Chondrocyte (in vitro differentiated cells): ENCODE data around the gene MAGEA11. TPM values are rescaled to one million over a fixed set of nuclear protein-coding genes. Genes with fewer than 3 reads are reported as not detected.

ENCODE experiments used
- DNase-seq: peaks from one replicate; pipeline ENCODE4 v3.0.0; 2021; ENCODE audit warnings: mixed read lengths, low spot score
- H3K27ac Mint-ChIP-seq: one replicate; pipeline ENCODE4 v1.8.0; 2021; ENCODE audit warnings: mild to moderate bottlenecking, moderate library complexity, mixed read lengths; ENCODE audit not compliant: unreplicated experiment
- H3K27me3 Mint-ChIP-seq: 2 replicates; pipeline ENCODE4 v1.8.0; 2021; ENCODE audit warnings: low read depth, mixed read lengths
- H3K36me3 Mint-ChIP-seq: 2 replicates; pipeline ENCODE4 v1.8.0; 2021; ENCODE audit warnings: low read depth, mixed read lengths
- H3K4me1 Mint-ChIP-seq: 2 replicates; pipeline ENCODE4 v1.8.0; 2021; ENCODE audit warnings: low read depth, mild to moderate bottlenecking, mixed read lengths
- H3K4me3 Mint-ChIP-seq: one replicate; pipeline ENCODE4 v1.8.0; 2021; ENCODE audit warnings: mild to moderate bottlenecking, moderate library complexity, mixed read lengths; ENCODE audit not compliant: unreplicated experiment
- H3K9me3 Mint-ChIP-seq: 2 replicates; pipeline ENCODE4 v1.8.0; 2021; ENCODE audit warnings: low read depth, mixed read lengths
- total RNA-seq: library from RNA; stranded (reverse); gene quantifications from 3 replicates; pipeline ENCODE4 v1.2.1, GENCODE V29; 2021
- TF ChIP-seq, protein P1 (sequence below): fragments of 200-600 bp; sonication (generic); IDR thresholded peaks from 2 replicates; pipeline ENCODE4 v1.5.0; 2021; ENCODE audit warnings: antibody characterized with exemption, mild to moderate bottlenecking, moderate library complexity

MAGEA11 gene
- total RNA-seq, 1 donor from 2014 or later, result not detected

- H3K4me1 Mint-ChIP-seq, result no peaks in the 10 kb centered on the region
Measured at GRCh38 chrX:149699761-149700160, 12.1 kb upstream of the MAGEA11 start.

DNA sequence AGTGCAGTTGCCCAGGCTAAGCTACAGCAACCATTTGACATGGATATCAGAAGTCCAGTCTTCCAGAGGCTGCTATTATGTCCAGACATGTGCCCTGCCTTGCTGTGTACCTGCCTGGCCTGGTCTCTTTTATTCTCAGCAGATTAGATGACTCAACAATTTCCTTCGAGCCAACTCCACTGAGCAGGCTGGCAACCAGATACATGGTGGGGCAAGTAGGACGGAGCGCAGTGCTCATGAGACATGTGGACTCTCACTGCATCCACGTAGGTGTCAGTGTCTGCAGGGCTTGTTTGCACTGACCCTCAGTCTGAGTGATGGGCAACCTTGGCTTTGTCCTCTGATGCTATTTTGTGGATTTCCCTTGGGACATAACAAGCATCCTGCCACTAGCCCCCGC lies 7.2 kb upstream of the MAGEA11 start:
- DNase-seq, result no peak
- no peaks in the 10 kb centered on the region for H3K27me3 Mint-ChIP-seq
- peaks cover 9% of the 10 kb centered on the region for H3K9me3 Mint-ChIP-seq
- no peak overlapping the region for H3K27ac Mint-ChIP-seq
- H3K4me1 Mint-ChIP-seq, result no peaks in the 10 kb centered on the region
- H3K36me3 Mint-ChIP-seq, result no peaks in the 10 kb centered on the region
- H3K4me3 Mint-ChIP-seq, result no peak overlapping the region
- TF ChIP-seq, protein P1, sequence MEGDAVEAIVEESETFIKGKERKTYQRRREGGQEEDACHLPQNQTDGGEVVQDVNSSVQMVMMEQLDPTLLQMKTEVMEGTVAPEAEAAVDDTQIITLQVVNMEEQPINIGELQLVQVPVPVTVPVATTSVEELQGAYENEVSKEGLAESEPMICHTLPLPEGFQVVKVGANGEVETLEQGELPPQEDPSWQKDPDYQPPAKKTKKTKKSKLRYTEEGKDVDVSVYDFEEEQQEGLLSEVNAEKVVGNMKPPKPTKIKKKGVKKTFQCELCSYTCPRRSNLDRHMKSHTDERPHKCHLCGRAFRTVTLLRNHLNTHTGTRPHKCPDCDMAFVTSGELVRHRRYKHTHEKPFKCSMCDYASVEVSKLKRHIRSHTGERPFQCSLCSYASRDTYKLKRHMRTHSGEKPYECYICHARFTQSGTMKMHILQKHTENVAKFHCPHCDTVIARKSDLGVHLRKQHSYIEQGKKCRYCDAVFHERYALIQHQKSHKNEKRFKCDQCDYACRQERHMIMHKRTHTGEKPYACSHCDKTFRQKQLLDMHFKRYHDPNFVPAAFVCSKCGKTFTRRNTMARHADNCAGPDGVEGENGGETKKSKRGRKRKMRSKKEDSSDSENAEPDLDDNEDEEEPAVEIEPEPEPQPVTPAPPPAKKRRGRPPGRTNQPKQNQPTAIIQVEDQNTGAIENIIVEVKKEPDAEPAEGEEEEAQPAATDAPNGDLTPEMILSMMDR, result no peak

More at GRCh38 chrX:149699761-149700160, 12.1 kb upstream of the MAGEA11 start:
- Mint-ChIP-seq H3K27me3 (no peaks in the 10 kb centered on the region), H3K4me3 (no peak overlapping the region), H3K27ac (no peak overlapping the region), H3K36me3 (no peaks in the 10 kb centered on the region), H3K9me3 (peaks cover 19% of the 10 kb centered on the region)
- DNase-seq, result no peak
- TF ChIP-seq, protein P1, result no peak

GRCh38 chrX:149707147-149707901 lies 4.5 kb upstream of the MAGEA11 start:
- no peak overlapping the region for H3K27ac Mint-ChIP-seq
- H3K27me3 Mint-ChIP-seq, result no peaks in the 10 kb centered on the region
- no peaks in the 10 kb centered on the region for H3K36me3 Mint-ChIP-seq
- H3K9me3 Mint-ChIP-seq, result peaks cover 5% of the 10 kb centered on the region
- H3K4me3 Mint-ChIP-seq, result no peak overlapping the region
- DNase-seq, result no peak
- H3K4me1 Mint-ChIP-seq, result no peaks in the 10 kb centered on the region
- TF ChIP-seq, protein P1, result no peak

DNA sequence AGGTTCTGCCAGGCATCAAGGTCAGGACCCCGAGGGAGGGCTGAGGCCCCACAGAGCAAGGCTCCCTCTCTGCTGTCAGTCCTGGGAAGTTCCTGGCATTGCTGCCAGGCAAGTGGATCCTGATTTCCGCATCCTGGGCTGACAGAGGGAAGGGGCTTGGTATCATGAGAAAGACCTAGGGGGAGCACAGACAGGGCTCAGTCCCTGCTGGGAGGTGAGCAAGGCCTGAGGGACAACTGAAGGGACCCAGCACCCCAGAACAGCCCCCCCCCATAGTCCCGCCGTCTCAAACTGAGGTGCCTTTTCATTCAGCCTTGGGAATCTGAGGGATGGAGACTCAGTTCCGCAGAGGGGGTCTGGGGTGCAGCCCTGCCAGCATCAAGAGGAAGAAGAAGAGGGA lies 971 bp downstream of the MAGEA11 start:
- no peak for DNase-seq
- Mint-ChIP-seq H3K4me3 (no peak overlapping the region), H3K27ac (no peak overlapping the region), H3K36me3 (no peaks in the 10 kb centered on the region), H3K4me1 (no peaks in the 10 kb centered on the region), H3K27me3 (no peaks in the 10 kb centered on the region), H3K9me3 (peaks cover 6% of the 10 kb centered on the region)
- TF ChIP-seq, protein P1, result no peak

DNA sequence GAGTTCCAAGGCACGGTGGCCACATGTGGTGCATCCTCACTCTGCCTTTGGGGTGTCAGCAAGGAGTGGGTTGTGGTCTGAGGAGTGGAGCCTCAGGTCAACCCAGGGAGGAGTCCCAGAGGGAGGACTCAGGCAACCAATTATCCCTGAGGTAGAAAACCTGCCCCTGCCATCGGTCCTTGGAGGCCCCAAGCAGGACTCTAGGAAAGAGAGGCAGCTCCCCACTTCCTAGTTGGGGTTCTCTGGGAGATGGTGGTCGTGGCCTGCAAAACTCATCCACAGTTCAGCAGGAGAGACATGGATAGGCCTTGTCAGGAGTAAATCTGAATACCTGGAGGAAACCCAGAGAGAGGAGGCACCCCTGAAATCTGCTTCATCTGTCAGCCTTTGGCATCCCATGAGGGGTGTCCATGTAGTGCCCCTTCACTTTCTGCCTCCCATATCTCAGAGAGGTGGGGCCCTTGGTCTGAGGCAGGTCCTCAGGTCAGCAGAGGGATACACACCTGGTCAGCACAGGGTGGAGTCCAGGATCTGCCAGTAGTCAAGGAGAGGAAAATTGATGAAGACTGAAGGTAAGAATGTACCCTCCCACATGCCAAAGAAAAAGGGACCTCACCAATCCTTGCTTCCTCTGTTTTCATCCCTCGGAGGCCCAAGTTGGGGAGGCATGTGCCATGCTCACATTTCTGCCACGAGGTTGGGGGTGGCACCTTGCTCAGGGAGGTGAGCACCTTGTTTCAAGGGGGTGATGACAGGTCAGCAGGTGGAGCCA lies 1.6 kb downstream of the MAGEA11 start:
- Mint-ChIP-seq H3K36me3 (no peaks in the 10 kb centered on the region), H3K27ac (no peak overlapping the region), H3K4me3 (no peak overlapping the region), H3K27me3 (no peaks in the 10 kb centered on the region), H3K4me1 (no peaks in the 10 kb centered on the region), H3K9me3 (peaks cover 6% of the 10 kb centered on the region)
- no peak for DNase-seq
- TF ChIP-seq, protein P1, result no peak
